NCI-H2107 treated with DMSO at 0.1 percent for 48 hours (cell line): ENCODE measurements around the gene CDYL2.
"Not testable (repeated sequence)": the region's sequence is repeated elsewhere in the genome, so short reads cannot be mapped to it uniquely, and the experiment has no call there.

Experiments used
- DNase-seq: peaks from one replicate; lab custom pipeline; 2025; ENCODE audit not compliant: unreplicated experiment; lab: John Stamatoyannopoulos, UW

The CDYL2 gene

GRCh38 chr16:80674884-80675283 is 129.5 kb downstream of the CDYL2 start:
- DNase-seq: no peak

GRCh38 chr16:80672379-80672778 is 132.0 kb downstream of the CDYL2 start:
- no peak for DNase-seq

- DNase-seq: no peak
Measured at GRCh38 chr16:80671281-80671849, 133.0 kb downstream of the CDYL2 start.

- DNase-seq: no peak
Measured at GRCh38 chr16:80670170-80670865, 134.1 kb downstream of the CDYL2 start.

- no peak for DNase-seq
Measured at GRCh38 chr16:80669673-80670072, 134.7 kb downstream of the CDYL2 start.

GRCh38 chr16:80667925-80668324 is 136.5 kb downstream of the CDYL2 start:
- DNase-seq: no peak

- no peak for DNase-seq
Measured at GRCh38 chr16:80667251-80667560, 137.2 kb downstream of the CDYL2 start.

- no peak for DNase-seq
Measured at GRCh38 chr16:80666378-80667250, 137.8 kb downstream of the CDYL2 start.

- DNase-seq: no peak
Measured at GRCh38 chr16:80665356-80665755, 139.0 kb downstream of the CDYL2 start.

- no peak for DNase-seq
Measured at GRCh38 chr16:80664786-80665185, 139.6 kb downstream of the CDYL2 start.

- no peak for DNase-seq
Measured at GRCh38 chr16:80664226-80664625, 140.2 kb downstream of the CDYL2 start.

- DNase-seq: no peak
Measured at GRCh38 chr16:80663078-80663477, 141.3 kb downstream of the CDYL2 start.

- no peak for DNase-seq
Measured at GRCh38 chr16:80659865-80660264, 144.5 kb downstream of the CDYL2 start.

- DNase-seq: no peak
Measured at GRCh38 chr16:80656711-80657150, 147.7 kb downstream of the CDYL2 start.

GRCh38 chr16:80656161-80656560 is 148.2 kb downstream of the CDYL2 start:
- no peak for DNase-seq

GRCh38 chr16:80655751-80656150 is 148.6 kb downstream of the CDYL2 start:
- DNase-seq: no peak

GRCh38 chr16:80654094-80654862 is 150.1 kb downstream of the CDYL2 start:
- no peak for DNase-seq

GRCh38 chr16:80652441-80652840 is 152.0 kb downstream of the CDYL2 start:
- DNase-seq: no peak

GRCh38 chr16:80650281-80650680 is 154.1 kb downstream of the CDYL2 start:
- not testable (repeated sequence) for DNase-seq

GRCh38 chr16:80640316-80640715 is 164.1 kb downstream of the CDYL2 start:
- no peak for DNase-seq

GRCh38 chr16:80639636-80640035 is 164.8 kb downstream of the CDYL2 start:
- no peak for DNase-seq
